PC-9 (cell line): Measurements from ENCODE around the gene MYO1E.

Source experiments
- CTCF ChIP-seq: fragments of 200-600 bp; sonication (generic); conservative IDR thresholded peaks from 2 replicates; pipeline ENCODE4 v1.6.1; 2017; ENCODE audit warnings: mixed run types, antibody characterized with exemption, mild to moderate bottlenecking, moderate library complexity
- EZH2 ChIP-seq: fragments of 200-600 bp; sonication (generic); IDR thresholded peaks from 2 replicates; pipeline ENCODE4 v1.8.0; 2017; ENCODE audit warnings: antibody characterized with exemption, low read depth

- TF ChIP-seq CTCF (no peak), EZH2 (no peak)
These were observed 47.4 kb upstream of the MYO1E start for GRCh38 chr15:59420108-59420507.
